Psoas muscle (tissue), 8 donors: ENCODE results near the gene CA14. TPM values are rescaled to one million over a fixed set of nuclear protein-coding genes. Genes with fewer than 3 reads are reported as not detected.

ENCODE experiments used
- ATAC-seq, 4 donors: fragments of 200-7000 bp; cut with Tn5 transposase; one replicate each; pipeline ENCODE4 v1.9.1; 2020; ENCODE audit warnings: moderate library complexity in 3 of 4, mild to moderate bottlenecking in 2 of 4
- DNase-seq, 2 donors: peaks; one replicate each; pipeline ENCODE4 v3.0.0-alpha.2; 2020
- H3K27ac ChIP-seq: fragments of 200-600 bp; one replicate; pipeline ENCODE4 v1.8.0; 2022
- H3K27me3 ChIP-seq, 3 donors: fragments of 200-600 bp in 1 of 3; one replicate each; pipeline versions ENCODE4 v1.6.1 to v1.8.0; 2013 to 2022; ENCODE audit warnings: low read length in 2 of 3, mild to moderate bottlenecking in 2 of 3, moderate library complexity in 1 of 3; ENCODE audit not compliant: insufficient read depth in 3 of 3
- H3K36me3 ChIP-seq, 2 donors: fragments of 200-600 bp in 1 of 2; one replicate each; pipeline versions ENCODE4 v1.6.1 to v1.8.0; 2013 to 2022; ENCODE audit warnings: low read depth in 1 of 2, mild to moderate bottlenecking in 1 of 2, moderate library complexity in 1 of 2; ENCODE audit not compliant: insufficient read depth in 1 of 2
- H3K4me1 ChIP-seq: fragments of 200-600 bp; one replicate; pipeline ENCODE4 v1.8.0; 2022
- H3K4me3 ChIP-seq: fragments of 200-600 bp; one replicate; pipeline ENCODE4 v1.8.0; 2022; ENCODE audit warnings: mild to moderate bottlenecking
- H3K9me3 ChIP-seq: fragments of 200-600 bp; one replicate; pipeline ENCODE4 v1.8.0; 2022
- CTCF ChIP-seq: fragments of 200-600 bp; IDR thresholded peaks from one replicate; pipeline ENCODE4 v1.8.0; 2022; ENCODE audit warnings: antibody characterized with exemption
- WGBS, 3 donors: extraction: QIAGEN DNeasy Blood & Tissue Kit; methylation state at CpG; one replicate each; pipeline versions ENCODE4 v1.1.6 to v1.1.7; 2013; 5-methylcytosine and 5-hydroxymethylcytosine counted together
- intact Hi-C, 2 donors: fragments of 100-400 bp; cut with DNase I; formaldehyde crosslinking; loops; one replicate each; pipeline versions ENCODE4 v1.11.0 to v1.14.2; 2022
- polyA plus RNA-seq, 3 donors: library from polyadenylated mRNA; stranded (reverse); fragments of 200-250 nt; gene quantifications; one replicate each; pipeline ENCODE4 v1.2.3, GENCODE V29; 2013
- total RNA-seq, 4 donors: library from RNA; stranded (reverse); fragmentation: NEBNext Ultra II Directional in 2 of 4; extraction: Animal tissue kit (Norgen Biotek cat#: 25700) in 2 of 4; gene quantifications; one replicate each; pipeline versions ENCODE4 v1.2.1 to v1.2.4, GENCODE V29; 2021 to 2023
- donor health status: healthy with polysubstance abuse.
- donor health status: DM: no; HTN: no; CAD: no; lungs with moderate emphysema.
- donor health status: Bipolar disorder and iron deficiency.
- donor health status: healthy.
- donor health status: DM: yes; HTN: yes; CAD: no.
- donor health status: DM: no; HTN: no; CAD: no.
- donor health status: DM: no; HTN: no; CAD: no.
- donor health status: DM: yes; HTN: yes; CAD: no.

The CA14 gene
- total and polyA plus RNA-seq, 7 donors, result 0.04 to 0.89 (median 0.48) TPM; not detected in 2

DNA sequence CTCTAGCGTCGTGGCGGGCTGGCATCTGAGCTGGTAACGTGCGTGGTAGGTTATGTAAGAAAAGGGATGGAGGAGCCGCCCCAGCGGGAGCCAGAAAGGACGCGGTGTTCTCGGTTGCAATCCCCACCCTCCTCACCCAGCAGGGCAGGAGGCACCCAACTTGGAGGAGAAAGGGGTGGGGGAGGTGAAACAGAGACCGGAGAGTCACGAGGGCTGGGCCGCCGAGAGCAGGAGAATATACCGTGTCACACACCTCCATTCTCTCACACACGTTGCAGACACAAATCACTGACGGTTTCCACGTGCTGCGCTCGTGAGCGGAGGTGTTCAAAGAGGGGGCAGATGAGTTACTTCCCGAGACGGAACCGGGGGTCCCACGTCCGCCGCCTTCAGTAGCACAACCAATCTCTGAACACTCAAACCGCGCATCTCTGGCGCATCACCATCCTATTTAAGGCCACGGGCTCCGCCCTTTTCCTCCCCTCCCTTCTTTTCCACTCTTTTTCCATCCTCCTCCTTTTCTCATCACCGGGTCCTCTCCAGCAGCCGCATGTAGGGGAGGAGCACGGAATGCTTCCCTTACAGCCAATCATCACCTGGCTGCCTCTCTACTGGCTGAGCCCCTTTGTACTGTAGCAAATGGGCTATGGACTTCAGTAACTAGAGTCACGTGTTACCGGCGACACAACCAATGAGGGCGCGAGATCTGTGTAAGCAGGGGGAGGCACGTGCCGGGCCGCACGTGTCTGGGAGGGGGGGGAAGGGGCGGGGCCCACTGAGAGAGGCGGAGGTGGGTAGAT is 24.4 kb downstream of the CA14 start, which contains the start of gene CIART:
TSS of gene CIART (plus strand) at position 797 of the 800 bp plus-strand sequence. CDS start 714 bp downstream, outside the sequence.
- peak within 1 kb of the TSS; percentile 80 for H3K4me3 ChIP-seq
- H3K27me3 ChIP-seq, result no peaks in the 10 kb centered on the region
- H3K36me3 ChIP-seq, result peaks cover 5 to 29% of the 10 kb centered on the region in 2 donors
- peak; percentile 93 to 96 (median 95) for ATAC-seq
- TF ChIP-seq CTCF, result no peak
- intact Hi-C loops, result loop anchor here in 1 of 2 donors (1.0 to 5.0 kb wide), 2 partner anchors 27 to 45 kb away; partner anchors contain the start of gene ANP32E
- H3K9me3 ChIP-seq, result no peaks in the 10 kb centered on the region
- 0 to 1% (median 0%) methylated on average over 42 to 46 of the region's 46 CpGs for WGBS, 3 donors
- H3K4me1 ChIP-seq, result peaks cover 15% of the 10 kb centered on the region
- H3K27ac ChIP-seq, result peak within 1 kb of the TSS; percentile 94
- DNase-seq, result peak; percentile 92 to 96

DNA sequence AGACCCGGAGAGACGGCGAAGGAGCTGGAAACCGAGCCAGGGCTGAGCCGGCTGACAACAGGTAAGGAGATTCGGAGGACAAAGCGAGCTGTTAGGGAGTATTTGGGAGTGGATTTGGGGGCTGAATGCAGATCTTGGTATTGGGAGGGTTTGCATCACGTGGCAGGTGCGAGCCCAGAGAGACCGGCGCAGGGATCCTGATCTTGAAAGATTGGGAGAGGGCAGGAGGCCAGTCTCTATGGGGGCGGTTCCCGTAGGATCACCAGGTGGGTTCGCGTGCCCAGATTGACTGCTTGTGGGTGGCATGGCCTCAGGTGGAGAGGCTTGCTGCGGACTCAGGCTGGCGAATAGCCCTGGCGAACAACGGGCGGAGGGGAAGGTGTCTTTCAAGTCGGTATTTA is 25.0 kb downstream of the CA14 start:
- Histone ChIP-seq H3K27ac (peak overlapping the region; percentile 94), H3K9me3 (no peaks in the 10 kb centered on the region), H3K4me3 (peak overlapping the region; percentile 80), H3K27me3 (no peaks in the 10 kb centered on the region), H3K4me1 (peaks cover 15% of the 10 kb centered on the region), H3K36me3 (peaks cover 5 to 35% of the 10 kb centered on the region in 2 donors)
- intact Hi-C loops, result loop anchor here in 1 of 2 donors (5.0 kb wide), 1 partner anchor 45 kb away; the partner anchor contains the start of gene ANP32E
- ATAC-seq, result peak; percentile 41 to 63 (median 60)
- DNase-seq, result no peak
- TF ChIP-seq CTCF, result no peak
- WGBS, 3 donors, result 2 to 4% (median 4%) methylated on average over 21 of the region's 21 CpGs

DNA sequence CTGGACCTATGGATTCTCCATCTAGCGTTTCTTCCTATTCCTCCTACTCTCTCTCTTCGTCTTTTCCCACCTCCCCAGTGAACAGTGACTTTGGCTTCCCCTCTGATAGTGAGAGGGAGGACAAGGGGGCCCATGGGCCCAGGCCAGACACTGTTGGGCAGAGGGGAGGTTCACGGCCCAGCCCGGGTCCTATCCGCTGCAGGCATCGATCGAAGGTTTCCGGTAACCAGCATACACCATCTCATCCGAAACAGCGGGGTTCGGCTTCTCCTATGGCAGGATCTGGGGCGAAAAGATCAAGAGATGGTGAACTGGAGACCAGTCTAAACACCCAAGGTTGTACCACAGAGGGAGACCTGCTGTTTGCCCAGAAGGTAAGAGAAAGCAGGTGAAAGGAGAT is 25.7 kb downstream of the CA14 start:
- intact Hi-C loops, result loop anchor here in 1 of 2 donors (5.0 kb wide), 1 partner anchor 46 kb away; the partner anchor contains the start of gene ANP32E
- peaks cover 5 to 42% of the 10 kb centered on the region in 2 donors for H3K36me3 ChIP-seq
- DNase-seq, result no peak
- no peak for TF ChIP-seq CTCF
- no peaks in the 10 kb centered on the region for H3K9me3 ChIP-seq
- H3K4me3 ChIP-seq, result peak overlapping the region; percentile 80
- peak overlapping the region; percentile 94 for H3K27ac ChIP-seq
- H3K27me3 ChIP-seq, result no peaks in the 10 kb centered on the region
- H3K4me1 ChIP-seq, result peaks cover 15% of the 10 kb centered on the region
- ATAC-seq, result no peak
- WGBS, 3 donors, result 79 to 83% (median 82%) methylated on average over 12 of the region's 12 CpGs

GRCh38 chr1:150288382-150288781 is 30.8 kb downstream of the CA14 start:
- Histone ChIP-seq H3K9me3 (no peaks in the 10 kb centered on the region), H3K27ac (no peak overlapping the region), H3K27me3 (no peaks in the 10 kb centered on the region), H3K4me3 (no peak overlapping the region), H3K4me1 (peaks cover 8% of the 10 kb centered on the region), H3K36me3 (peaks cover 5 to 47% of the 10 kb centered on the region in 2 donors)
- DNase-seq, result no peak
- 75 to 86% (median 82%) methylated on average over 1 of the region's 1 CpG for WGBS, 3 donors
- ATAC-seq, result no peak
- intact Hi-C loops, result no loop called here
- no peak for TF ChIP-seq CTCF
